GM23338 (cell line): ENCODE measurements around the gene MAGI3. TPM values are rescaled to one million over a fixed set of nuclear protein-coding genes. Genes with fewer than 3 reads are reported as not detected.

Experiments
- ATAC-seq: fragments of 200-7000 bp; cut with Tn5 transposase; 3 replicates; pipeline ENCODE4 v1.9.1; 2020
- DNase-seq: peaks from one replicate; pipeline ENCODE4 v3.0.0-alpha.2; 2015; ENCODE audit warnings: low spot score
- H2AFZ ChIP-seq: fragments of 200-600 bp; sonication (generic); 2 replicates; pipeline ENCODE4 v1.8.0; 2016; ENCODE audit warnings: antibody characterized with exemption, mild to moderate bottlenecking, moderate library complexity
- H3F3A ChIP-seq: fragments of 200-600 bp; sonication (generic); replicated peaks from 2 replicates; pipeline ENCODE4 v1.8.0; 2017; ENCODE audit warnings: antibody characterized with exemption, mixed run types, low read depth
- H3K27ac ChIP-seq: fragments of 200-600 bp; sonication (generic); 2 replicates; pipeline ENCODE4 v1.6.1; 2016; ENCODE audit warnings: low read depth
- H3K27me3 ChIP-seq: fragments of 200-600 bp; sonication (generic); 2 replicates; pipeline ENCODE4 v1.8.0; 2016; ENCODE audit warnings: mild to moderate bottlenecking, mixed run types, moderate library complexity; ENCODE audit not compliant: insufficient read depth
- H3K36me3 ChIP-seq: fragments of 200-600 bp; sonication (generic); 2 replicates; pipeline ENCODE4 v1.8.0; 2016; ENCODE audit warnings: mild to moderate bottlenecking; ENCODE audit not compliant: insufficient read depth
- H3K4me1 ChIP-seq: fragments of 200-600 bp; sonication (generic); 2 replicates; pipeline ENCODE4 v1.8.0; 2016; ENCODE audit warnings: mild to moderate bottlenecking, moderate library complexity; ENCODE audit not compliant: insufficient read depth
- H3K4me2 ChIP-seq: fragments of 200-600 bp; sonication (generic); 2 replicates; pipeline ENCODE4 v1.7.1; 2017; ENCODE audit warnings: mixed run types
- H3K4me3 ChIP-seq: fragments of 200-600 bp; sonication (generic); 2 replicates; pipeline ENCODE4 v1.6.1; 2016; ENCODE audit warnings: mixed run types
- H3K79me2 ChIP-seq: fragments of 200-600 bp; sonication (generic); replicated peaks from 2 replicates; pipeline ENCODE4 v1.8.0; 2017; ENCODE audit warnings: mild to moderate bottlenecking; ENCODE audit not compliant: insufficient read depth
- H3K9me2 ChIP-seq: fragments of 200-600 bp; sonication (generic); 2 replicates; pipeline ENCODE4 v1.8.0; 2017; ENCODE audit not compliant: insufficient read depth
- H4K20me1 ChIP-seq: fragments of 200-600 bp; sonication (generic); replicated peaks from 2 replicates; pipeline ENCODE4 v1.8.0; 2017; ENCODE audit warnings: mild to moderate bottlenecking; ENCODE audit not compliant: insufficient read depth
- H3K27ac Mint-ChIP-seq: 2 replicates; pipeline ENCODE4 v1.8.0; 2020; ENCODE audit warnings: inconsistent platforms, mild to moderate bottlenecking, moderate library complexity, mixed read lengths
- H3K27me3 Mint-ChIP-seq: 3 replicates; pipeline ENCODE4 v1.8.0; 2022; ENCODE audit warnings: low read depth, mild to moderate bottlenecking, moderate library complexity, mixed read lengths, inconsistent platforms; ENCODE audit not compliant: insufficient read depth, poor library complexity
- H3K36me3 Mint-ChIP-seq: 3 replicates; pipeline ENCODE4 v1.8.0; 2021; ENCODE audit warnings: low read depth, mild to moderate bottlenecking, inconsistent platforms, moderate library complexity, mixed read lengths
- H3K4me1 Mint-ChIP-seq: 3 replicates; pipeline ENCODE4 v1.8.0; 2020; ENCODE audit warnings: mild to moderate bottlenecking, inconsistent platforms, mixed read lengths
- H3K4me3 Mint-ChIP-seq: 3 replicates; pipeline ENCODE4 v1.8.0; 2021; ENCODE audit warnings: moderate library complexity, mild to moderate bottlenecking, inconsistent platforms, mixed read lengths
- H3K9me3 Mint-ChIP-seq: 3 replicates; pipeline ENCODE4 v1.8.0; 2020; ENCODE audit warnings: moderate library complexity, mild to moderate bottlenecking, inconsistent platforms, mixed read lengths
- CREB1 ChIP-seq: fragments of 250-450 bp; sonication (Bioruptor Pico); IDR thresholded peaks from 2 replicates; pipeline ENCODE4 v1.5.0; 2020; ENCODE audit warnings: low read depth, mild to moderate bottlenecking, moderate library complexity
- CTCF ChIP-seq, 2 experiments: fragments of 200-600 bp in 1 of 2; sonication (generic) in 1 of 2; conservative IDR thresholded peaks; 2 replicates each; pipeline versions ENCODE4 v1.5.1 to v1.6.1; 2016 to 2017; ENCODE audit warnings: antibody characterized with exemption in 2 of 2, low read depth in 2 of 2, mild to moderate bottlenecking in 2 of 2, moderate library complexity in 1 of 2
- ETS1 ChIP-seq: IDR thresholded peaks from 2 replicates; pipeline ENCODE4 v1.6.1; 2016; ENCODE audit warnings: antibody characterized with exemption
- EZH2 ChIP-seq: fragments of 200-600 bp; sonication (generic); IDR thresholded peaks from one replicate; pipeline ENCODE4 v1.8.0; 2017; ENCODE audit warnings: antibody characterized with exemption, mild to moderate bottlenecking, low read depth; ENCODE audit not compliant: unreplicated experiment
- EZH2phosphoT487 ChIP-seq: fragments of 200-600 bp; sonication (generic); IDR thresholded peaks from one replicate; pipeline ENCODE4 v1.8.1; 2018; ENCODE audit warnings: antibody characterized with exemption; ENCODE audit not compliant: unreplicated experiment
- JUNB ChIP-seq: IDR thresholded peaks from one replicate; pipeline ENCODE4 v1.6.1; 2016; ENCODE audit warnings: antibody characterized with exemption; ENCODE audit not compliant: unreplicated experiment
- NANOG ChIP-seq: IDR thresholded peaks from 2 replicates; pipeline ENCODE4 v1.6.1; 2016; ENCODE audit warnings: antibody characterized with exemption, borderline replicate concordance
- POLR2AphosphoS5 ChIP-seq: IDR thresholded peaks from 2 replicates; pipeline ENCODE4 v1.6.1; 2016; ENCODE audit warnings: antibody characterized with exemption, low read depth
- REST ChIP-seq: IDR thresholded peaks from one replicate; pipeline ENCODE4 v1.6.1; 2018; ENCODE audit warnings: antibody characterized with exemption; ENCODE audit not compliant: unreplicated experiment
- STAT1 ChIP-seq: IDR thresholded peaks from one replicate; pipeline ENCODE4 v1.6.1; 2016; ENCODE audit warnings: antibody characterized with exemption; ENCODE audit not compliant: unreplicated experiment
- ZNF114 ChIP-seq: fragments of 250-450 bp; sonication (Bioruptor Pico); IDR thresholded peaks from 2 replicates; pipeline ENCODE4 v1.5.0; 2020; ENCODE audit warnings: mild to moderate bottlenecking, moderate library complexity
- ZNF331 ChIP-seq: fragments of 250-450 bp; sonication (Bioruptor Pico); IDR thresholded peaks from 2 replicates; pipeline ENCODE4 v1.5.0; 2020; ENCODE audit warnings: low read depth, mild to moderate bottlenecking, moderate library complexity
- ZNF462 ChIP-seq: fragments of 250-450 bp; sonication (Bioruptor Pico); IDR thresholded peaks from 2 replicates; pipeline ENCODE4 v1.5.0; 2020; ENCODE audit warnings: mild to moderate bottlenecking, moderate library complexity
- polyA plus RNA-seq: library from polyadenylated mRNA; unstranded; fragments of >200 nt; fragmentation: Nextera tagmentation; extraction: Ambion mirVana; gene quantifications from 2 replicates; pipeline ENCODE4 v1.2.1, GENCODE V29; 2016
- total RNA-seq: library from RNA; depleted of rRNA; stranded (reverse); fragments of >200 nt; shearing (Covaris generic); gene quantifications from 2 replicates; pipeline ENCODE4 v1.2.3, GENCODE V29; 2014

The MAGI3 gene
- total and polyA plus RNA-seq, 2 experiments from 2014 or later = 3.9 to 10.0 TPM

GRCh38 chr1:113455374-113455773 lies 65.1 kb downstream of the MAGI3 start:
- Mint-ChIP-seq H3K36me3 (peaks cover 5% of the 10 kb centered on the region; the same call in 2 of the 3 replicates), H3K27ac (no peak overlapping the region), H3K4me3 (no peak overlapping the region), H3K4me1 (no peaks in the 10 kb centered on the region), H3K9me3 (no peaks in the 10 kb centered on the region; the same call in 2 of the 3 replicates), H3K27me3 (no peaks in the 10 kb centered on the region)
- H2AFZ ChIP-seq = no peak overlapping the region
- TF ChIP-seq CTCF (conservative IDR thresholded peaks at IDR 0.05; ENCODE audit: low read depth in 2 of 2) (no peak), REST (no peak), EZH2 (no peak), POLR2AphosphoS5 (no peak), NANOG (no peak), ZNF331 (no peak), EZH2phosphoT487 (no peak), JUNB (no peak), STAT1 (no peak), ZNF114 (CRISPR knock-in tag) (no peak), ZNF462 (no peak), ETS1 (no peak), CREB1 (CRISPR knock-in tag) (no peak)
- H3K4me3 ChIP-seq = no peak overlapping the region
- H3K4me2 ChIP-seq = no peak overlapping the region
- H3K4me1 ChIP-seq = no peaks in the 10 kb centered on the region
- ATAC-seq (no peak), DNase-seq (no peak)
- no peaks in the 10 kb centered on the region for H3K27me3 ChIP-seq
- no peaks in the 10 kb centered on the region for H3K36me3 ChIP-seq
- no peaks in the 10 kb centered on the region for H3K9me2 ChIP-seq
- H3K27ac ChIP-seq = no peak overlapping the region
- H3K79me2 ChIP-seq = no peaks in the 10 kb centered on the region
- H4K20me1 ChIP-seq = 0 out of 2 replicates have a peak, but pooled peaks cover 2% of the 10 kb centered on the region
- H3F3A ChIP-seq = no peaks in the 10 kb centered on the region
